Measurements from ENCODE around the gene MVB12B.

MVB12B gene

GRCh38 chr9:126381195-126381594 is 54.6 kb downstream of the MVB12B start:
- DNase-seq (ENCODE audit: low read depth in 2 of 3, low spot score in 2 of 3): no peak

DNA sequence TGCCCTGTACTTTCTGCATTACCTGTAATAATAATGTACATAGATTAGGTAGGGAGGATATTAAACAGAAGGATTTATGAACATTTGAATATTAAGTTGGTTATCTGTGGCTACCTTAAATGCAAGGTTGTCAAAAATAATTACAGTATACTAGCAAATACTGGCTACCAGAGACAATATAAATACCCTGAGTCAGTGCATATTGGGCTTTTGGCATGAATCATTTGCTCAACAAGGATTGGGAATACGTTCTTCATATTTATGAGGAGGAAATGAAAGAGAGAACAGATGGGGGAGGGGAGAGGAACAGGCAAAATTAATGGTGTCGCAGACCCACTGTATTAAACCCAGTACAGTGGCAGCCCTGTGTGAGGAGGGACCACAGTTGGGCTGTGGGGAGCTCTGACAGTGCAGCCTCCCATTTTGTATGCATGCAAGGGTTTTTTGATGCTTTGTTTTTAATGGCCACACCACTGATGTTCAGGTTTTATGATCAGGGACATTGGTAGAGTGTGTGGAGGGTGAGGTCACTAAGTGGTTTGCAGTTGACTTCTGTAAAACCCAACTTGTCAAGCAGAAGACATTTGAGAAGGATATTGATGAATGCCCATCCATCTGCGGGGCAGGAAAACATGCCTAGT is 56.9 kb downstream of the MVB12B start:
- no peak for DNase-seq (ENCODE audit: low read depth in 2 of 3, low spot score in 2 of 3)

DNA sequence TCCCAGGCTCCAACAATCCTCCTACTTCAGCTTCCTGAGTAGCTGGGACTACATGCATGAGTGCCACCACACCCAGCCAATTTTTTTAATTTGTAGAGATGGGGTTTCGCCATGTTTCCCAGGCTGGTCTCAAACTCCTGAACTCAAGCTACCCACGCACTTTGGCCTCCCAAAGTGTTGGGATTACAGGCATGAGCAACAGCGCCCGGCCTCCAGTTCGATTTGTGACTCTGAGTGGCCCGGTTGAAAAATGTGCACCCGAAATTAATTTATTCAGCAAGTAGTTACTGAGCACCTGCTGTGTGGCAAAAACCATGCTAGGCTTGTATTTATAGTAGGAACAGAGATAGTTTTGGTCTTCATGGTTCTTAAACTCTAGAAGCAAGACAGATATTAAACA is 58.3 kb downstream of the MVB12B start:
- DNase-seq (ENCODE audit: low read depth in 2 of 3, low spot score in 2 of 3): no peak

GRCh38 chr9:126386088-126386487 is 59.5 kb downstream of the MVB12B start:
- DNase-seq (ENCODE audit: low read depth in 2 of 3, low spot score in 2 of 3): no peak

DNA sequence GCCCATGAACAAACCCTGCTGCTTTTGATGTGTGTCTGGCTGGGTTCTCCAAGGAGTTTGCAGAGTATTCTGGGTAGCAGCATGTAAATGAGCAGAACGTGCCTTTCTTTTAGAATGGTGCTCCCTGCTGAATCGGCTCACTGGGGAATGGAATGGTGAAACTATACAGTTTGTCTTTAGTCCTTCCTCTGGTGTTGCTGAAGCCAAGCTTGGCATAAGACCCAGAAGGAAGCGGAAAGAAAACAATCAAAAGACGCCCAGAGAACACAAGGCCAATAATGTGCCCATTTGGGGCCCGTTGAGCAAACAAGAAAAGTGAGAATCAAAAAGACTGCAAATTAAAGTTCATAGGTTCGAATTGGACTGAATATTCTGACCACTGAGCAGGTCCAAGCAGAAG is 60.1 kb downstream of the MVB12B start:
- DNase-seq (ENCODE audit: low read depth in 2 of 3, low spot score in 2 of 3): no peak

GRCh38 chr9:126388964-126389708 is 62.5 kb downstream of the MVB12B start:
- no peak for DNase-seq (ENCODE audit: low read depth in 2 of 3, low spot score in 2 of 3)

DNA sequence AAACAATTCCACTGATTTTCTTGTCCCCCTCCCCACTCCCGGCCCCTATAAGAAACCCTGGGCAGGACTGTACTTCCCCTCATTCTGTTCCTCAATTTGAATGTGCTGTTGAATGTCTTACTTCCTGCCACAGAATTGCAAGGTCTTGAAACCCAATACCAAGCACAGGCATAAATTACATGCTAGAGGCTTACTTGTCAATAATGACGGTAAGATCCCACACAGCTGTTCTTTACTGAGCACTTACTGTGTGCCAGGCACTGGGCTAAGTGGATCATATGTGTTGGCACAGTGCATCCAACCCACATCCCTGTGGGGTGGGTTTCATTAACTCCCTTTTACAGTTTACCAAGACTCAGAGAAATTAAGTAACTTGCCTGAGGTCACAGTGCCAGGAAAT is 63.4 kb downstream of the MVB12B start:
- DNase-seq (ENCODE audit: low read depth in 2 of 3, low spot score in 2 of 3): no peak

GRCh38 chr9:126390923-126391322 is 64.3 kb downstream of the MVB12B start:
- no peak for DNase-seq (ENCODE audit: low read depth in 2 of 3, low spot score in 2 of 3)

DNA sequence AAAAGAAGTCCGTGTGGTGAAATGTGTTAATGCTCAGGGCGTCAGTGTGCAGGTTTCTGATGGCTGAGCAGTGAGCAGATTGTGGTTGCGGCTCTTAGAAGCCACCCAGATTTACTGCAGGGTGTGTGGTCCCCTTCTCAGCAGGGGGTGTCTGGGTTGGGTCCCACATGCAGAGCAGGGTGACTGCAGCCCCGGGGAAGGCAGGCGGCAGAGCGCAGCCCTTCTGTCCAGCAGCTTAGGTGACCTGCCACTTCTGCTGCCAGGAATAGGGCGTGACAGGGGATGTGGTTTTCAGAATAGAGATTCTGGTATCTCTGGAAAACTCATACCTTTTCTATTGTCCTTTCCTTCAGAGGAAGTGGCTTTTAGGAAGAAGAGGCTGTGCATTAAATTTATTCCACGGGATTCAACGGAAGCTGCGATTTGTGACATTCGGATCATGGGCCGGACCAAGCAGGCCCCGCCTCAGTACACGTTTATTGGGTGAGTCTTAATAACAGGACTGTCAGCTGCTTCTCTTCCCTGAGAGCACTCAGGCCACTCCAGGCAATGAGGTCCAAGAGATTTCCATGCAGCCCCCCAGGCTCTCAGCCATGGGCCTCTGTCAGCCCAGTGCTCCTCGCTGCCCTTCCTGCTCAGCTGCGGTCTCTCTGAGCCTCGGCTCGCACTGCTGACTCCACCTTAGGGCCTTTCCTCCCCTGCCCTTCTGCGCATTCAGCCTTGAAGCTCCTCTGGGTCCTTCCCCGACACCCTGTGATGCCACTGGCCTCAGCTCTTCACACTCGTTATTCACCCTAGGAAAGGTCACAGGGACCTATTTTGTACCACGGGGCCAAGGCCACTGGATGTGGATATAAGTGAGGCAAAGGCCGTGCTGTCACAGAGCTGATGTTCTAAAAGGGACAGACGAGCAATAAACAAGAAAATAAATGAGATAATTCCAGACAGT is 65.4 kb downstream of the MVB12B start:
- DNase-seq (ENCODE audit: low read depth in 2 of 3, low spot score in 2 of 3): no peak

DNA sequence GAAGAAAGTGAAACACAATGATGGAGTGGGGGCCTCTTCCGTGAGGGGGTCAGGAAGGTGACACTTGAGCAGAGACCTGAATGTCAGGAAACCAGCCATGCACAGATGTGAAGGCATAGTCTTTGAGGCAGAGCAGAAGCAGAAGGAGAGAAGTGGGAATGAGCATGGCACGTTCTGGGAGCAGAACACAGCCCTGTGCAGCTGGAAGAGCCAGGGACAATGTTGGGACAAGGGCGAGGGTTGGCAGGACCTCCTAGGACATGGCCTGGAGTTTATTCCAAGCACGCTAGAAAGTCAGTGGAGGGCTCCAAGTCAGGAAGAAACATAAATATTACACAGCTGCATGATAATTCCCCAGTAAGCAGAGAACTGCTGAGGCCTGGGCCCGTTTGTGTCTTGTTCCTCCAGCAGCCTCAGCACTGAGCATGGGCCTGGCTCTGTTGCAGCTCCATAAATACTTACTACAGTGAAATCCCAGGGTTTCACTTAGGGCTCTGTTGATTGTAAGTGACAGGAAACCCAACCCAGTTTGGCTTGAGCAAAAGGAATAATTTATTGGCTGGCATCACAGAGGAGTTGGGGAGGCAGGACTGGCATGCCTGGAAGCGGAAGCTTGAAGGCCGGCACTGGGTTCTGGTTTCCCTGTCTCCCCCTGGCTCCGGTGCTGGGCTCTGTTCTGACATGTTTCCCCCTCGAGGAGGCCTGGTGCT is 66.2 kb downstream of the MVB12B start:
- DNase-seq (ENCODE audit: low read depth in 2 of 3, low spot score in 2 of 3): no peak

- no peak for DNase-seq (ENCODE audit: low read depth in 2 of 3, low spot score in 2 of 3)
Measured at GRCh38 chr9:126393876-126394275, 67.2 kb downstream of the MVB12B start.

GRCh38 chr9:126394802-126395201 is 68.2 kb downstream of the MVB12B start:
- DNase-seq (ENCODE audit: low read depth in 2 of 3, low spot score in 2 of 3): no peak

DNA sequence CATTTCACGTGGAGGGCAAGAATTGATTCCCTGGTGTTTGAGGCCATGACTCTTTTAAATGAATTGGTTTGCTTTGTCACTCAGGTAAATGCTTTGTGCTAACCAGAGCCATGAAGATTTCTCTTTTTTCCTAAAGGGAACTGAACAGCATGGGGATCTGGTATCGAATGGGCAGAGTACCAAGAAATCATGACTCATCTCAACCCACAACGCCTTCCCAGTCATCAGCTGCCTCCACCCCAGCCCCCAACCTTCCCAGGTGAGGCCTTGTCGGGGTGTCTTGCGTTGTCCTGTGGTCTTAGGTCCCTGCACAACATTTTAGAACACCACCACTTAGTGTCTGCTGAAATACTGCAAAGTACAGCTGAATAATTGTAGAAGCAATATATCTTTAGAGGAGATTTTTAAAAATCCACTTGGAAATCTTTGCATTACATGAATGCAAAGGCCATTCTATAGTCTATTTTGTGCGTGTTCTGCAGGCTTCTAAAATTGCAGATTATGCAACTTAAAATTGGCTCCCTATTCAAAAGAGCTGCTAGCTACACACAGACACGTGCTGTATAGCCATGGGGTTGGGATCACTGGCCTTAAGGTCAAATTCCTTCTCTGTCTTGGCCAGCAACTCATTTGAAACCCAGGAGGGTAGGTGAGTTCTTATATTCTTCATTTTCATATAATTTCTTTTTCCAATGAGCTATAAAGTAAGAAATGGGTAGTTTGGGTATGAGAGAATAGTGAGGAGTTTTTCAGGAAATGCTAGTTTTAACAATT is 69.0 kb downstream of the MVB12B start:
- DNase-seq (ENCODE audit: low read depth in 2 of 3, low spot score in 2 of 3): no peak

DNA sequence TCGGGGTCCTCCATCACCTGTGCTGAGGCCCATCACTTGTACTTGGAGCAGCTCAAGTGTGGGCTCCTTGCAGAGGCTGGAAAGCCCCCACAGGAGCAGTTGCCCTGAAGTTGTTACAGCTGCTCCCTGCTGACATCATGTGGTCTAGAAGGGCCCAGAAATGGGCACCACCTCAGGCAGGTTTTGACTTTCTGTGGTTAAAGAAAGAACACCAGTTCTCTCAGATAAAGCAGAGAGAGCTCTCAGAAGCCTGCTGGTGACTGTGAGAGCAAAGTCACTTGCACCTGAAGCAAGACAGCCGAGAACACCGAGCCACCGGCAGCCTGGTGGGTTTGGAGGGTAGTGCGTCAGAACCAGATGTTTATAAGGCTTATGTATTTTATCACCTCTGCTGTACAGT is 70.4 kb downstream of the MVB12B start:
- peak in 2 of 3 experiments; percentile 49 to 53 for DNase-seq (ENCODE audit: low read depth in 2 of 3, low spot score in 2 of 3)

- DNase-seq (ENCODE audit: low read depth in 2 of 3, low spot score in 2 of 3): peak; percentile 52 to 79 (median 76)
Measured at GRCh38 chr9:126398403-126399058, 71.9 kb downstream of the MVB12B start.

DNA sequence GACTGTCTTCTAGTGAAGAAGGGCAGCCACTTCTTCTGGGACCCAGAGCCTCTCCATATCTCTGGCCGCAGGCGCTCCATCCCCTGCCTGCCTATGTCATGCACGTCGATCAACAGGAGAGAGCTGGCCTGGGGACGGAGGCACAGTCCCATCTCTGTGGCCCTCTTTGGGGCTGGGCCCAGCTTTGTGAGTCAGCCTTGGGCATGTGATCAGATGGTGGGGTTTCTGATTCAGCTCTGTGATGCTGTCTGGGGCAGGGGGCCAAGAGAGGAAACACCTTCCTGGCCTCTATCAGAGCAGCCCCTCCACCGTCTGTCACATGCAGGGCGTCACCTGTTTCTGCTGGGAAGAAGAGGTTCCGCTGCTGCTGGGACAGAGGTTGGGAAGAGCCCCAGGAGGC is 72.6 kb downstream of the MVB12B start:
- DNase-seq (ENCODE audit: low read depth in 2 of 3, low spot score in 2 of 3): no peak

DNA sequence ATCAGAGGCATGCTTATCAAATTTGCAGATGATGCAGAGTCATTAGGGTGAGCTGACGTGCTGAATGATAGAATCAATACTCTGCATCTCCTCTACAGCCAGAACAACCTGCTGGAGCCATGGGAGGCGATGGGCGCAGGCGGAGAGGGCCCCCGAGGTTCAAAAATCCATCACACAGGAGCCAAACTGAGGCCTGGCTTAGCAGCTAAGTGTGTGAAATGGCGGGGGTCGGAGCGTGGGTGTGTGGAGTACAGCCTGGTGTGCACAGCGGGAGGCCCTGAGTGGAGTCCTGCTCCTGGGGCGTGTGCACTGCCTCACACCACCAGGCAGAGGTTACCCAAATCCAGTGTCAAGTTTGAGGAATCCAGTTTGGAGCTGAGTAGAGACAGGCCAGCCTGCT is 73.2 kb downstream of the MVB12B start:
- DNase-seq (ENCODE audit: low read depth in 2 of 3, low spot score in 2 of 3): no peak

GRCh38 chr9:126400571-126400970 is 73.9 kb downstream of the MVB12B start:
- no peak for DNase-seq (ENCODE audit: low read depth in 2 of 3, low spot score in 2 of 3)

- no peak for DNase-seq (ENCODE audit: low read depth in 2 of 3, low spot score in 2 of 3)
Measured at GRCh38 chr9:126401107-126401506, 74.5 kb downstream of the MVB12B start.

GRCh38 chr9:126401581-126401980 is 75.0 kb downstream of the MVB12B start:
- DNase-seq (ENCODE audit: low read depth in 2 of 3, low spot score in 2 of 3): no peak

Measured in activated CD8-positive, alpha-beta memory T cell treated with anti-CD3 and anti-CD28 coated beads for 48 hours (primary cell).